Hematopoietic multipotent progenitor cell treated with erythropoietin and hydrocortisone succinate and interleukin-3 and kit ligand, for 15 days (in vitro differentiated cells): Measurements from ENCODE around the gene VARS1.
"Not testable (repeated sequence)": the region's sequence is repeated elsewhere in the genome, so short reads cannot be mapped to it uniquely, and the experiment has no call there.

Experiments used
- DNase-seq: peaks from one replicate; pipeline ENCODE4 v3.0.0-alpha.2; 2015; ENCODE audit warnings: low spot score

VARS1 gene

DNA sequence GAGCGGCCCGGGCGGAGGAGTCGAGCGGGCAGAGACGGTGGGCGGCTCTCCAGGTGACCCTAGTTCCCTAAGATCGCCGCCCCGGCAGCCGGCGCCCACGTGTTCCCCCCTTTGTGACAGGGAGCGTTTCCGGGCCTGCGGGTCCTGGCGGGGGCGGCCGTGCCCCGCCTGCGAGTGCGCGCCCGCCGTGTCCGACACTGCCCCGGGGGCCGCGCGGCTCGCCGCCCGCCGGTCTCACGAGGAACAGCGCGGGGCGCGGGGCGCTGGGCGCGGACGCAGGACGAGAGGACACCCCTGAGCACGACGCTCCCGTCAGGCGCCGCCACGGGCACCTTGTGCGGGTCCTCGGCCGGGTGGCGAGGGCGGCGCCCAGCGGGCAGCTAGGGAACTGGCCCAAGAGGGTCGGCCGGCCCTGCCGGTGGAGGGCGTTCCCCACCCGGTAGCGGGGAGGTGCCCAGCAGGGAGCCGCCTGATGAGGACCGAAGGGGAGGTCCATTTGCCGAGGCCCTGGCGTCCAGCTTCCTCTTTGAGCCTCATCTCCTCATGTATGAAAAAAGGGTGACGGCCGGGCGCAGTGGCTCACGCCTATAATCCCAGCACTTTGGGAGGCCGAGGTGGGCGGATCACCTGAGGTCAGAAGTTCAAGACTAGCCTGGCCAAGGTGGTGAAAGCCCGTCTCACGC, at the start of gene VARS1:
VARS1 (minus strand) TSS at position 137 of the 683 bp plus-strand sequence. CDS start 535 bp downstream, outside the sequence.
- DNase-seq, result peak; percentile 93

DNA sequence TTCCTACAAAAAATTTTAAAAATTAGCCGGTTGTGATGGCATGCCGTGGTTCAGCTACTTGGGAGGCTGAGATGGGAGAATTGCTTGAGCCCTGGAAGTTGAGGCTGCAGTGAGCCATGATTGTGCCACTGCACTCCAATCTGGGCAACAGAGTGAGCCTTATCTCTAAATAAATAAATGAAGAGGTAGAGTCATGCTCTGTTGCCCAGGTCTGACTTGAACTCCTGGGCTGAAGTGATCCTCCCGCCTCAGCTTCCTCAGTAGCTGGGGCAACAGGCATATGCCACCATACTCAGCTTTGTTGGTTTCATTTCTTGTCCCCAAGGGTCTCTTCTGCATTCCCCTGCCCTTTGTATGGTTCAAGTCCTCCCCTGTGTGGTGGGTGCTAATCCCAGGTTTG, 49.0 kb upstream of the VARS1 start:
- DNase-seq, result no peak

DNA sequence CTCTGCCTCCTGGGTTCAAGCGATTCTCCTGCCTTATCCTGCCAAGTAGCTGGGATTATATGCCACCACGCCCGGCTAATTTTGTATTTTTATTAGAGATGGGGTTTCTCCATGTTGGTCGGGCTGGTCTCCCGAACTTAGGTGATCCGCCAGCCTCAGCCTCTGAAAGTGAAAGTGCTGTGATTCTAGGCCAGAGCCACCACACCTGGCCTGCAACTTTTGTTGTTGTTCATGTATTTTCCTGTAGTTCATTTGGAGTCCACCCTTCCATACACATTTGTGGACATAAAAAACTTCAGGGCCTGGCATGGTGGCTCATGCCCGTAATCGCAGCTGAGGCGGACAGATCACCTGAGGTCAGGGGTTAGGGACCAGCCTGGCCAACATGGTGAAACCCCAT, 46.5 kb upstream of the VARS1 start:
- no peak for DNase-seq

DNA sequence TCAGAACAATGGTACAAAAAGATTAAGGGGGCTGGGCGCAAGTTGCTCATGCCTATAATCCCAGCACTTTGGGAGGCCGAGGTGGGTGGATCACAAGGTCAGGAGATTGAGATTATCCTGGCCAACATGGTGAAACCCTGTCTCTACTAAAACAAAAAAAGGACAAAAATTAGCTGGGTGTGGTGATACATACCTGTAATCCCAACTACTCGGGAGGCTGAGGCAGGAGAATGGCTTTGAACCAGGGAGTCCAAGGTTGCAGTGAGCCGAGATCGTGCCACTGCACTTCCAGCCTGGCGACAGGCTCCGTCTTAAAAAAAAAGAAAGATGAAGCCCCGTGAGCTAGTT, 44.2 kb upstream of the VARS1 start:
- DNase-seq, result not testable (repeated sequence)

DNA sequence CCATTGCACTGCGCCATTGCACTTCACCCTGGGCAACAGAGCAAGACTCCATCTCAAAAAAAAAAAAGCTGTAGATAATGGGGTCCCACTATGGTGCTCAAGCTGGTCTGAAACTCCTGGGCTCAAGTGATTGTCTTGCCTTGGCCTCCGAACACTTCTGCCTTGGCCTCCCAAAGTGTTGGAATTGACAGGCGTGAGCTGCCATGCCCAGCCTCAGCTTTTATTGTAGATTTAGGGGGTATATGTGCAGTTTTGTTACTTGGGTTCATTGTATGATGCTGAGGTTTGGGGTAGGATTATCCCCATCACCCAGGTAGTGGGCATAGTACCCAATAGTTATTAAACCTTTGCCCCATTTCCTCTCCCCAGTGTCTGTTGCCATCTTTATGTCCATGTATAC, 43.4 kb upstream of the VARS1 start:
- no peak for DNase-seq

DNA sequence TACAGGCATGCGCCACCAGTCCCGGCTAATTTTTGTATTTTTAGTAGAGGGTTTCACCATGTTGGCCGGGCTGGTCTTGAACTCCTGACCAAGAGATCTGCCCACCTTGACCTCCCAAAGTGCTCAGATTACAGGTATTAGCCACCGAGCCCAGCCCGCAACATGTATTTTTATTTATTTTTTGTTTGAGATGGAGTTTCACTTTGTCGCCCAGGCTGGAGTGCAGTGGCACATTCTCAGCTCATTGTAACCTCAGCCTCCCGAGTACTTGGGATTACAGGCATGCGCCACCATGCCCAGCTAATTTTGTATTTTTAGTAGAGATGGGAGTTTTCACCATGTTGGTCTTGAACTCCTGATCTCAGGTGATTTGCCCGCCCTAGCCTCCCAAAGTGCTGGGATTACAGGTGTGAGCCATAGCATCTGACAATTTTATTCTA, 42.6 kb upstream of the VARS1 start:
- DNase-seq, result not testable (repeated sequence)

DNA sequence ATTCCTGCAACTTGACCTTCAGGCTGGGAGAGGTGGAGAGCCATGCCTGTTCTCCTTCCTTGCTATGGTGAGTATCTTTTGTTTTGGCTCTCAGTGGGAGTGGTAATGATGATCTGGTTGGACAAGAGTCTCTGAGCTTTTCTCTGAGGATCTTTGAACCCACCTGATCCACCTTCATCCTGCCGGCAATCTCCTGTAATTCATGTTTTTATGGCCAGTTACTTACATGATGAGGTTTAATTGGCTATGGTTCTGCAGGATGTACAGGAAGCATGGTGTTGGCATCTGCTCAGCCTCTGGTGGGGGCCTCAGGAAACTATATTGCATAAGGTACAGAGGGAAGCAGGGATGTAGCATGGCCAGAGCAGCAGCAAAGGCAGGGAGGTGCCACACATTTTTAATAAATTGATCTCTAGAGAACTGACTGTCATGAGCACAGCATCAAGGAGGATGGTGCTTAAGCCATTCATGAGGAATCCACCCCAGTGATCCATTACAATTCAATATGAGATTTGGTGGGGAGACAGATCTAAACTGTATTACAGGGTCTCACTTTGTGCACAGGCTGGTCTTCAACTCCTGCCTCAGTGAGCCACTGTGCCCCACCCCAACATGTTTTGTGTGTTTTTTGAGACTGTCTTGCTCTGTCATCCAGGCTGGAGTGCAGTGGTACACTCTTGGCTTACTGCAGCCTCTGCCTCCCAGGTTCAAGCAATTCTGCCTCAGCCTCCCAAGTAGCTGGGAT, 42.0 kb upstream of the VARS1 start:
- DNase-seq, result no peak

DNA sequence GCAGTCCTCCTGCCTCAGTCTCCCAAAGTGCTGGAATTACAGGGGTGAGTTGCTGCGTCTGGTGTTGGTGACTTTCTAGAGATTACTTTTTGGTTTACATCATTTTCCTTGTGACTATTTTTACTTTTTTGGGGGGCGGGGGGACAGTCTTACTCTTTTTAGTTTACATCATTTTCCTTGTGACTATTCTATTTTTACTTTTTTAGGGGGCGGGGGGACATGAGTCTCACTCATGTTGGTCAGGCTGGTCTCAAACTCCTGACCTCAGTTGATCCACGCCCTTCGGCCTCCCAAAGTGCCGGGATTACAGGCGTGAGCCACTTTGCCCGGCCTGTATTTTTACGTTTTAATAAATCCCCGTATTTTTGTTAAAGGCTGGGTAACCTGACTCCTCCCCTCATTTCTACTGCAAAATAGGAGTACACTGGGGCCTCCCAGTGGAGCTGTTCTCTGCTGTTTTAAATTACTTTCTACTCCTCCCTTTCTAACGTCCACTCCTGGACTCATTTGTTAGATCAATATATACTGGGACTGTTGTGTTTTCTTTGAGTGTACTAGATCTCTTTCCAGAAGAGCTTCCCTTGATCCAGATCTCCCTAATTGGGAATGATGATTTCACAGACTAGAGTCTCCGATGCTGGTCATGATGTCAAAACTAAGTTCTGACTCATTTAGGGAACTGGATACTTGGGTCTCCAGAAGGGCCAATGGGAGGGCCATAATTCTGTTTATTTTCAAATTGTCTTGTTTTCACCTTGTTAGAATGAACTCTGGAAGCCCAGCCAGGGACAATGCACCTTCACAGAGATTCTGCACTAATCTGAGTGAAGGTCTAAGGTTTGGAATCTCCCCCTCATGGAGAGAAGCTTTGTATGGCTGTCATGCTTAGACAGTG, 41.2 kb upstream of the VARS1 start:
- DNase-seq, result peak; percentile 38

DNA sequence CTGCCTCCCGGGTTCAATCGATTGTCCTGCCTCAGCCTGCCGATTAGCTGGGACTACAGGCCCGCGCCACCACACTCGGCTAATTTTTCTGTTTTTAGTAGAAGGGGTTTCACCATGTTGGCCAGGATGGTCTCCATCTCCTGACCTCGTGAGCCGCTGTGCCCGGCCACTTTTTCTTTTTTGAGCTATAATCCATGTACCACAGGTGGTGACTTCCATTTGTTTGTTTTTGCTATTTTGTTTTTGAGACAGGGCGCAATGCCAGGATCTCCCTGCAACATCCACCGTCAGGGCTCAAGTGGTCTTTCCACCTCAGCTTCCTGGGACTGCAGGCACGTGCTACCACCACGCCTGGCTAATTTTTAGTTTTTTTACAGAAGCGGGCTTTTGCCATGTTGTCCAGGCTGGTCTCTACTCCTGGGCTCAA, 40.5 kb upstream of the VARS1 start:
- no peak for DNase-seq

DNA sequence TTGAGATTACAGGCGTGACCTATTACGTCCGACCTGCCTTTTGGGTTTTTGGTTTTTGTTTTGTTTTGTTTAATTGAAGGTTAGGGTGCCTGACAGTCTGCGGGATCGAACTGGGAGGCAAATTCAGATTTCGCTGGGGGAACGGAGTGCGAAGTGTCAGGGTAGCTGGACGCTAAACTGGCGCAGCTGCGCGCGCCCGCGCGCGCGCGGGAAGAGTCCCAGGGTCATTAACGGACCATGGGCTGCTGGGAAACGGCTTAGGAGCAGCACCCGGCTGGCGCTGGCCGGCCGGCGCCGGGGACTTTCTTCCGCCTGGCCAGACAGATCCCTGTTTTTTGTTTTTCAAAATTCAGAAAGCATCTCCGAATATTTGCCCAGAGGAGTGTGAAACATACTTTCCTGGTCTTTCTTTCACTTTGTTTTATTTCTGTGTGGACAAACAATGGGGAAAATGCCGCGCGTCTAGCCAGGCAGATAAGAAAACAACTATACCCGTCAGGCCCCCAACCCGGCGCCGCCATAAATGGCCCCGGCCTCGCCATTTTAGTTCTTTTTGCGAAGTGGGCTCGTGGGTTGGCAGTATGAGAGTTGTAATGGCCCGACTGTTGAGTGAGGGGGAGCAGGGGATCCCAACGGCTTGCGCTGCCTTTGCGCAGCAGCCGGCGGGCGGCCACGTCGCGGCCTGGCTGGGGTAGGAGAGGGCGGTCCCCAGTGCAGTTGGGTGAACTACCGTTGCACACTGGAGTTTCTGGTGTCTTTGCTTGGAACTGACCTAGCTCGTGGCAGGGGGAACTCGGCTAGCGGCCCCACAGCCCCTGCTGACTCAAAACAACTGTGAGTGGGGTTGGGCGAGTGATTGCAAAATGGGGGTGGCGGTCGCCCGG, 39.1 kb upstream of the VARS1 start:
- DNase-seq, result peak; percentile 81

DNA sequence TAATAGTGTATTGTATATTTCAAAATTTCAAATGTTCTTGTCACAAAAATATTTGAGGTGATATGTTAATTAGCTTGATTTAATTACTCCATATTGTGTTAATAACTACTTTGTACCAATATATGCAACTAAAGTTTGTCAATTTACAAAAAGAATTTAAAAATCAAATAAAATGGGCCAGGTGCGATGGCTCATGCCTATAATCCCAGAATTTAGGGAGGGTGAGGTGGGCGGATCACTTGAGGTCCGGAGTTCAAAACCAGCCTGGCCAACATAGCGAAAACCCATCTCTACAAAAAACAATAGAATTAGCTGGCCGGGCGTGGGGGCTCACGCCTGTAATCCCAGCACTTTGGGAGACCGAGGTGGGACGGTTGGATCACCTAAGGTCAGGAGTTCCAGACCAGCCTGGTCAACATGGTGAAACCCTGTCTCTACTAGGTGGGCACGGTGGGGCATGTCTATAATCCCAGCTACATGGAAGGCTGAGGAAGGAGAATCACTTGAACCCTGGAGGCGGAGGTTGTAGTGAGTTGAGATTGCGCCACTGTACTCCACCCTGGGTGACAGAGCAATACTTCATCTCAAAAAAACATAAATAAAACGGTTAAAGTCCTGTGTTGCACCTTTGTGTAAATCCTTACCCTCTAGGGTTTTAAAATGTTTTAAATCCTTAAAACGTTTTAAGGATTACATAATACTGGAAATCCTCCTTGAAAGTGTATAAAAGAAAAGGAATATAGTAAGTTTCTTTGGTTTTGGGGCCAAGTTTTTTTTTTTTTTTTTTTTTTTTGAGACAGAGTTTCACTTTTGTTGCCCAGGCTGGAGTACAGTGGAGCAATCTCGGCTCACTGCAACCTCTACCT, 36.0 kb upstream of the VARS1 start:
- peak; percentile 52 for DNase-seq

DNA sequence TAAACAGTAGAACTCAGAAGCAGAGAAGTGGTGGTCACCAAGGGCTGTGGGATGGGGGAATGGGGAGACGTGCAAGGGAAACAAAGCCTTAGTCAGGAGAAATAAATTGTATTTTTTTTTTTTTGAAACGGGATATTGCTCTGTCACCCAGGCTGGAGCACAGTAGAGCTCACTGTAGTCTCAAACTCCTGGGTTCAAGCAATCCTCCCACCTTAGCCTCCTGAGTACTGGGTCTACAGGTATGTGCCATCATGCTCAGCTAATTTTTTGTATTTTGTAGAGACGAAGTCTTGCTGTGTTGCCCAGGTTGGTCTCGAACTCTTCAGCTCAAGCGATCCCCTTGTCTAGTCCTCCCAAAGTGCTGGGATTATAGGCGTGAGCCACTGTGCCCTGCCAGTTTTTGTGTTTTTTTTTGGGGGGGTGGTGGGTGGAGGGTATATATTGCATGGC, 35.4 kb upstream of the VARS1 start:
- DNase-seq, result no peak

DNA sequence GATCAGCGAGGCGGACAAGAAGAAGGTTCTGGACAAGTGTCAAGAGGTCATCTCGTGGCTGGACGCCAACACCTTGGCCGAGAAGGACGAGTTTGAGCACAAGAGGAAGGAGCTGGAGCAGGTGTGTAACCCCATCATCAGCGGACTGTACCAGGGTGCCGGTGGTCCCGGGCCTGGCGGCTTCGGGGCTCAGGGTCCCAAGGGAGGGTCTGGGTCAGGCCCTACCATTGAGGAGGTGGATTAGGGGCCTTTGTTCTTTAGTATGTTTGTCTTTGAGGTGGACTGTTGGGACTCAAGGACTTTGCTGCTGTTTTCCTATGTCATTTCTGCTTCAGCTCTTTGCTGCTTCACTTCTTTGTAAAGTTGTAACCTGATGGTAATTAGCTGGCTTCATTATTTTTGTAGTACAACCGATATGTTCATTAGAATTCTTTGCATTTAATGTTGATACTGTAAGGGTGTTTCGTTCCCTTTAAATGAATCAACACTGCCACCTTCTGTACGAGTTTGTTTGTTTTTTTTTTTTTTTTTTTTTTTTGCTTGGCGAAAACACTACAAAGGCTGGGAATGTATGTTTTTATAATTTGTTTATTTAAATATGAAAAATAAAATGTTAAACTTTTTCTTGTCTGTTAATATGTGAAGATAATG, 34.2 kb upstream of the VARS1 start:
- DNase-seq, result peak; percentile 83

DNA sequence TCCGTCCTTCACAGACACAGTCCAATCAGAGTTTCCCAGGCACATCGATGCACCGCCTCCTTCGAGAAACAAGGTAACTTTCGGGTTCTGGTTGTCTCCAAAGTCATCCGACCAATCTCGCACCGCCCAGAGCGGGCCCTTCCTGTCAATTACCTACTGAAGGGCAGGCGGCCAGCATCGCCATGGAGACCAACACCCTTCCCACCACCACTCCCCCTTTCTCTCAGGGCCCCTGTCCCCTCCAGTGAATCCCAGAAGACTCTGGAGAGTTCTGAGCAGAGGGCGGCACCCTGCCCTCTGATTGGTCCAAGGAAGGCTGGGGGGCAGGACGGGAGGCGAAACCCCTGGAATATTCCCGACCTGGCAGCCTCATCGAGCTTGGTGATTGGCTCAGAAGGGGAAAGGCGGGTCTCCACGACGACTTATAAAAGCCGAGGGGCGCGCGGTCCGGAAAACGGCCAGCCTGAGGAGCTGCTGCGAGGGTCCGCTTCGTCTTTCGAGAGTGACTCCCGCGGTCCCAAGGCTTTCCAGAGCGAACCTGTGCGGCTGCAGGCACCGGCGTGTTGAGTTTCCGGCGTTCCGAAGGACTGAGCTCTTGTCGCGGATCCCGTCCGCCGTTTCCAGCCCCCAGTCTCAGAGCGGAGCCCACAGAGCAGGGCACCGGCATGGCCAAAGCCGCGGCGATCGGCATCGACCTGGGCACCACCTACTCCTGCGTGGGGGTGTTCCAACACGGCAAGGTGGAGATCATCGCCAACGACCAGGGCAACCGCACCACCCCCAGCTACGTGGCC, 31.9 kb upstream of the VARS1 start, which contains the start of gene HSPA1B:
HSPA1B (plus strand) TSS at position 453 of the 794 bp plus-strand sequence; CDS start at position 666, 213 bp downstream.
- peak; percentile 96 for DNase-seq

DNA sequence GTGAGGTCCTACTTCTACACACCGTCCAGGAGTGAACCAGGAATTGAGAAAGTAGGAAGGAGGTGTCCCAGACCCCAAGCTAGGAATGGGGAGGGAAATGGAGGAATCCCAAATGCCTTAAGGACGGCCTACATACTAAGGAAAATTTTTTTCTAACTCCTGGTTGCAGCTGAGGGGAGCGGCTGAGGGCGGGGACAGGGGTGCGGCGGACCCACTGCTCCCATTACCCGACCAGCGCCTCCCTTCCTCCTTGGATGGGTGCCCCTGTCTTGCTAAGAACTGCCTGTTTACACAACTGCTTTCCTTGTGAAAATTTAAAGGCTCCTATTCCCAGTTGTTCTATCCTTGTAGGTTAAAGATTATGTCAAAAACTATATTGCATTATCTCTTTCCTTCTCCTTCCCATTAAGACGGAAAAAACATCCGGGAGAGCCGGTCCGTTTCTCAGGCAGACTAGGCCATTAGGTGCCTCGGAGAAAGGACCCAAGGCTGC, 31.3 kb upstream of the VARS1 start:
- DNase-seq, result no peak

DNA sequence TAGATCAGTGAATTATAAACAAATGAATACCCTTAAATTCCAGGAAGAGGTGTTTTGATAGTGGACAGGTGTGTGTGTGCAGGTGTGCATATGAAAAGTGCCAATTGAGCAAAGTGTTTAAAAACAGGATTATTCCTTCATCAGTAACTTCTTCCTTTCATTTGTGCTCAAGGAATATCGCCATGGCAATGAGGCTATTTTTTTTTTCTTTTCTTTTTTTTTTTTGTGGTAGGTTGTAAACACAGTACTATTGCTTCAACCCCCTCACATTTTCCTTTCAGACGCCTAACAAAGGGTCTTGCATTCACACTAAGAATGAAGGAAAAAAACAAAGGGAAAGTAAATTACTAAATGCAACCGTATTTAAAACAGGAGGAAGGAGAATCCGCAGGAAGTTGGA, 30.0 kb upstream of the VARS1 start:
- DNase-seq, result no peak

DNA sequence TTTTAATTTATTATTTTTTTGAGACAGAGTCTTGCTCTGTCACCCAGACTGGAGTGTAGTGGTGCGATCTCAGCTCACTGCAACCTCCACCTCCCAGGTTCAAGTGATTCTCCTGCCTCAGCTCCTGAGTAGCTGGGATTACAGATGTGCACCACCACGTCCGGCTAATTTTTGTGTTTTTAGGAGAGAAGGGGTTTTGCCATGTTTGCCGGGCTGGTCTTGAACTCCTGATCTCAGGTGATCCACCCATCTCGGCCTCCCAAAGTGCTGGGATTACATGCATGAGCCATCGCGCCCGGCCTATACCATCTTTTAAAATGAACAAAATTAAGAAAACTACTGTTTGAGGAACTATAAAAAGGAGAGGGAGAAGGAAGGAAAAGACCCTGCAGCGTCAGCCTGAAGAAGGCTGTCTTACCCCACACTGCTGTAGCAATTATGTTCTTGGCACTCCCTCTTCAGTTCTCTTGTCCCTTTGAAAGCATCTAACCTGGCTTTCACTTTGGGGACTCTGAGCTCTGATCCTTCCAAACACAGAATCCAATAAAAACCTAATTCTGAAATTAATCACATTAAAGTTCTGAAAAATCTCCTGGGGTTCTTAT, 28.1 kb upstream of the VARS1 start:
- not testable (repeated sequence) for DNase-seq
